ENCODE results near the gene OR6K3.

GRCh38 chr1:158717344-158717743 is 3.2 kb downstream of the OR6K3 start:
- no peak for TF ChIP-seq CTCF (IDR thresholded peaks at IDR 0.05)
- no peak for TF ChIP-seq POLR2A (IDR thresholded peaks at IDR 0.05)
